Effector CD8-positive, alpha-beta T cell (primary cell): ENCODE data around the gene IMPDH1.
A peak's percentile ranks its signal among the peaks of the same experiment; 100 is the strongest.

ENCODE experiments used
- DNase-seq: peaks from one replicate; lab custom pipeline; 2025; lab: John Stamatoyannopoulos, UW

Gene IMPDH1

GRCh38 chr7:128360359-128360678, 49.5 kb downstream of the IMPDH1 start:
- no peak for DNase-seq

GRCh38 chr7:128359939-128360338, 49.8 kb downstream of the IMPDH1 start:
- no peak for DNase-seq

- no peak for DNase-seq
Observed at GRCh38 chr7:128359336-128359735, 50.4 kb downstream of the IMPDH1 start.

- no peak for DNase-seq
Observed at GRCh38 chr7:128358233-128358632, 51.5 kb downstream of the IMPDH1 start.

GRCh38 chr7:128357217-128357613, 52.6 kb downstream of the IMPDH1 start:
- no peak for DNase-seq

- DNase-seq, result no peak
Observed at GRCh38 chr7:128356546-128357216, 53.1 kb downstream of the IMPDH1 start.

- no peak for DNase-seq
Observed at GRCh38 chr7:128353610-128354009, 56.2 kb downstream of the IMPDH1 start.

- no peak for DNase-seq
Observed at GRCh38 chr7:128353189-128353588, 56.6 kb downstream of the IMPDH1 start.

- DNase-seq, result no peak
Observed at GRCh38 chr7:128352636-128353035, 57.1 kb downstream of the IMPDH1 start.

- no peak for DNase-seq
Observed at GRCh38 chr7:128352153-128352537, 57.6 kb downstream of the IMPDH1 start.

GRCh38 chr7:128351296-128352152, 58.3 kb downstream of the IMPDH1 start:
- no peak for DNase-seq

GRCh38 chr7:128350708-128351295, 59.0 kb downstream of the IMPDH1 start:
- DNase-seq, result no peak

- no peak for DNase-seq
Observed at GRCh38 chr7:128349466-128349825, 60.3 kb downstream of the IMPDH1 start.

- DNase-seq, result peak; percentile 28
Observed at GRCh38 chr7:128347647-128348097, 62.1 kb downstream of the IMPDH1 start.

GRCh38 chr7:128344431-128344774, 65.4 kb downstream of the IMPDH1 start:
- DNase-seq, result no peak

- DNase-seq, result peak; percentile 73
Observed at GRCh38 chr7:128343554-128344430, 66.0 kb downstream of the IMPDH1 start, which contains the start of gene RBM28. Gene RBM28, minus strand, starts transcription at chr7:128343908. Its CDS starts 115 bp downstream, at chr7:128343793.
